AG04450 (cell line): Measurements from ENCODE around the gene CSE1L. TPM values are rescaled to one million over a fixed set of nuclear protein-coding genes. Genes with fewer than 3 reads are reported as not detected.

Experiments
- CTCF ChIA-PET: fragments of 300-600, 350-600 bp; formaldehyde crosslinking; extraction: SDS; loops from one replicate; lab custom pipeline; 2022; ENCODE audit warnings: antibody characterized with exemption, inconsistent platforms; lab: Charles Lee
- POLR2A ChIA-PET: fragments of 350-600 bp; formaldehyde crosslinking; extraction: SDS; loops from one replicate; lab custom pipeline; 2021; ENCODE audit warnings: antibody characterized with exemption, inconsistent platforms; lab: Yijun Ruan, JAX
- DNase-seq: peaks from one replicate; pipeline ENCODE4 v3.0.0-alpha.2; 2011; ENCODE audit warnings: low read depth, low spot score
- H3K27ac ChIP-seq: one replicate; pipeline ENCODE4 v1.5.1; 2012; ENCODE audit warnings: low read depth, low read length, control low read depth
- H3K27me3 ChIP-seq: one replicate; pipeline ENCODE4 v1.6.0; 2012; ENCODE audit warnings: low read length; ENCODE audit not compliant: control insufficient read depth, insufficient read depth
- H3K4me3 ChIP-seq: 2 replicates; pipeline ENCODE4 v1.5.1; 2011; ENCODE audit warnings: mild to moderate bottlenecking, low read depth, low read length, control low read depth
- H3K9me3 ChIP-seq: 2 replicates; pipeline ENCODE4 v1.5.1; 2012; ENCODE audit warnings: low read length; ENCODE audit not compliant: control insufficient read depth, insufficient read depth
- CTCF ChIP-seq: IDR thresholded peaks from 2 replicates; pipeline ENCODE4 v1.5.1; 2011; ENCODE audit warnings: low read depth, low read length, control low read depth, inconsistent platforms
- polyA plus RNA-seq: library from polyadenylated mRNA; depleted of rRNA; stranded (reverse); fragments of >200 nt; gene quantifications from 2 replicates; pipeline ENCODE4 v1.2.3, GENCODE V29; 2011

The CSE1L gene
- polyA plus RNA-seq, 1 experiment = 49.3 TPM

GRCh38 chr20:49030954-49031619, 15.0 kb upstream of the CSE1L start:
- CTCF ChIA-PET = interaction anchor here (0.7 to 1.1 kb wide), 3 partner anchors 102 to 361 kb away, joined by 3 to 8 read pairs (median 3); no protein-coding TSS in a partner anchor
- H3K27me3 ChIP-seq = no peaks in the 10 kb centered on the region
- DNase-seq = no peak
- H3K27ac ChIP-seq = no peak overlapping the region
- H3K4me3 ChIP-seq = no peak overlapping the region
- POLR2A ChIA-PET = interaction anchor here (0.6 to 0.7 kb wide), 2 partner anchors 46 to 184 kb away, joined by 5 to 8 read pairs; no protein-coding TSS in a partner anchor
- TF ChIP-seq CTCF = no peak
- no peaks in the 10 kb centered on the region for H3K9me3 ChIP-seq

- Histone ChIP-seq H3K9me3 (no peaks in the 10 kb centered on the region), H3K27ac (no peak overlapping the region), H3K4me3 (no peak overlapping the region), H3K27me3 (no peaks in the 10 kb centered on the region)
- DNase-seq = no peak
- TF ChIP-seq CTCF = no peak
- POLR2A ChIA-PET = no interaction called here
- CTCF ChIA-PET = no interaction called here
These were observed 13.7 kb upstream of the CSE1L start for GRCh38 chr20:49032455-49032854.

- H3K27ac ChIP-seq = no peak overlapping the region
- H3K4me3 ChIP-seq = no peak overlapping the region
- ChIA-PET POLR2A (no interaction called here), CTCF (no interaction called here)
- no peaks in the 10 kb centered on the region for H3K9me3 ChIP-seq
- no peaks in the 10 kb centered on the region for H3K27me3 ChIP-seq
- TF ChIP-seq CTCF = no peak
- no peak for DNase-seq
These were observed 11.9 kb upstream of the CSE1L start for GRCh38 chr20:49034070-49034732.

- ChIA-PET POLR2A (no interaction called here), CTCF (no interaction called here)
These were observed 8.1 kb upstream of the CSE1L start for GRCh38 chr20:49037962-49038387.

More at GRCh38 chr20:49037962-49038387, 8.1 kb upstream of the CSE1L start:
- no peaks in the 10 kb centered on the region for H3K9me3 ChIP-seq
- no peaks in the 10 kb centered on the region for H3K27me3 ChIP-seq
- no peak overlapping the region for H3K27ac ChIP-seq
- TF ChIP-seq CTCF = no peak
- H3K4me3 ChIP-seq = no peak overlapping the region
- no peak for DNase-seq
